D341Med (cell line): Measurements from ENCODE around the gene BLTP3B.
"Not testable (repeated sequence)": the region's sequence is repeated elsewhere in the genome, so short reads cannot be mapped to it uniquely, and the experiment has no call there.

Experiments used
- DNase-seq: peaks from one replicate; pipeline ENCODE4 v3.0.0; 2012; ENCODE audit warnings: low spot score

BLTP3B gene

GRCh38 chr12:100142851-100143559 is at the start of gene BLTP3B:
Gene BLTP3B (minus strand): TSS chr12:100142874. CDS start chr12:100142635, 239 bp downstream.
- DNase-seq: peak; percentile 97

GRCh38 chr12:100189636-100190394 is 47.1 kb upstream of the BLTP3B start:
- no peak for DNase-seq

GRCh38 chr12:100188888-100189635 is 46.4 kb upstream of the BLTP3B start:
- DNase-seq: not testable (repeated sequence)

GRCh38 chr12:100187857-100188519 is 45.3 kb upstream of the BLTP3B start:
- DNase-seq: no peak

GRCh38 chr12:100187068-100187467 is 44.4 kb upstream of the BLTP3B start:
- no peak for DNase-seq

GRCh38 chr12:100186071-100186470 is 43.4 kb upstream of the BLTP3B start:
- no peak for DNase-seq

GRCh38 chr12:100185361-100185894 is 42.8 kb upstream of the BLTP3B start:
- no peak for DNase-seq

- DNase-seq: no peak
Observed at GRCh38 chr12:100184549-100185145, 42.0 kb upstream of the BLTP3B start.

- no peak for DNase-seq
Observed at GRCh38 chr12:100179252-100179651, 36.6 kb upstream of the BLTP3B start.

- DNase-seq: not testable (repeated sequence)
Observed at GRCh38 chr12:100176493-100176892, 33.8 kb upstream of the BLTP3B start.

GRCh38 chr12:100174495-100174894 is 31.8 kb upstream of the BLTP3B start:
- no peak for DNase-seq

GRCh38 chr12:100173111-100173510 is 30.4 kb upstream of the BLTP3B start:
- DNase-seq: no peak

- DNase-seq: no peak
Observed at GRCh38 chr12:100171248-100171647, 28.6 kb upstream of the BLTP3B start.

- no peak for DNase-seq
Observed at GRCh38 chr12:100170313-100170858, 27.7 kb upstream of the BLTP3B start.

GRCh38 chr12:100169345-100169744 is 26.7 kb upstream of the BLTP3B start:
- DNase-seq: no peak

- no peak for DNase-seq
Observed at GRCh38 chr12:100168562-100168961, 25.9 kb upstream of the BLTP3B start.

- no peak for DNase-seq
Observed at GRCh38 chr12:100166232-100166631, 23.6 kb upstream of the BLTP3B start.

- no peak for DNase-seq
Observed at GRCh38 chr12:100165356-100165755, 22.7 kb upstream of the BLTP3B start.

- no peak for DNase-seq
Observed at GRCh38 chr12:100164153-100164704, 21.6 kb upstream of the BLTP3B start.

GRCh38 chr12:100163416-100164152 is 20.9 kb upstream of the BLTP3B start:
- peak; percentile 92 for DNase-seq
